HG02970 (cell line): ENCODE data around the gene SPPL2B.
"Not testable (repeated sequence)": the region's sequence is repeated elsewhere in the genome, so short reads cannot be mapped to it uniquely, and the experiment has no call there.

Source experiments
- ATAC-seq: cut with Tn5 transposase; IDR thresholded peaks from one replicate; pipeline ENCODE4 v1.9.1; 2021; ENCODE audit warnings: mild to moderate bottlenecking, moderate library complexity, moderate number of reproducible peaks; ENCODE audit not compliant: unreplicated experiment, low FRiP score

The SPPL2B gene

GRCh38 chr19:2328401-2329148, at the start of gene SPPL2B, which contains the start of gene LSM7:
TSS of gene SPPL2B (plus strand) at chr19:2328684. CDS start at chr19:2328710, 26 bp downstream.
TSS of gene LSM7 (minus strand) at chr19:2328586. CDS start at chr19:2328566, 20 bp downstream.
- ATAC-seq: peak; percentile 77

- no peak for ATAC-seq
Measured at GRCh38 chr19:2280633-2281264, 47.7 kb upstream of the SPPL2B start.

- ATAC-seq: not testable (repeated sequence)
Measured at GRCh38 chr19:2281265-2282061, 47.0 kb upstream of the SPPL2B start.

- no peak for ATAC-seq
Measured at GRCh38 chr19:2282062-2282861, 46.2 kb upstream of the SPPL2B start, which contains the start of gene PEAK3. TSS of gene PEAK3 (minus strand) at chr19:2282175. CDS start at chr19:2280931, 1,244 bp downstream.

- ATAC-seq: no peak
Measured at GRCh38 chr19:2282862-2283237, 45.6 kb upstream of the SPPL2B start.

GRCh38 chr19:2283835-2284507, 44.5 kb upstream of the SPPL2B start:
- no peak for ATAC-seq

GRCh38 chr19:2286402-2287140, 41.9 kb upstream of the SPPL2B start:
- no peak for ATAC-seq

- no peak for ATAC-seq
Measured at GRCh38 chr19:2287585-2288337, 40.7 kb upstream of the SPPL2B start.

- ATAC-seq: no peak
Measured at GRCh38 chr19:2288338-2288817, 40.1 kb upstream of the SPPL2B start.

GRCh38 chr19:2288818-2289713, 39.4 kb upstream of the SPPL2B start:
- ATAC-seq: no peak

- no peak for ATAC-seq
Measured at GRCh38 chr19:2289714-2290435, 38.6 kb upstream of the SPPL2B start.

GRCh38 chr19:2290441-2291184, 37.9 kb upstream of the SPPL2B start:
- ATAC-seq: no peak

GRCh38 chr19:2291185-2291751, 37.2 kb upstream of the SPPL2B start:
- no peak for ATAC-seq

- no peak for ATAC-seq
Measured at GRCh38 chr19:2294687-2295335, 33.7 kb upstream of the SPPL2B start.

GRCh38 chr19:2296141-2296540, 32.3 kb upstream of the SPPL2B start:
- ATAC-seq: no peak
